Kidney glomerular epithelial cell (primary cell): Measurements from ENCODE around the gene RAB17.
"Not testable (repeated sequence)": the region's sequence is repeated elsewhere in the genome, so short reads cannot be mapped to it uniquely, and the experiment has no call there.

Source experiments
- DNase-seq: peaks from one replicate; lab custom pipeline; 2025; lab: John Stamatoyannopoulos, UW

The RAB17 gene

DNA sequence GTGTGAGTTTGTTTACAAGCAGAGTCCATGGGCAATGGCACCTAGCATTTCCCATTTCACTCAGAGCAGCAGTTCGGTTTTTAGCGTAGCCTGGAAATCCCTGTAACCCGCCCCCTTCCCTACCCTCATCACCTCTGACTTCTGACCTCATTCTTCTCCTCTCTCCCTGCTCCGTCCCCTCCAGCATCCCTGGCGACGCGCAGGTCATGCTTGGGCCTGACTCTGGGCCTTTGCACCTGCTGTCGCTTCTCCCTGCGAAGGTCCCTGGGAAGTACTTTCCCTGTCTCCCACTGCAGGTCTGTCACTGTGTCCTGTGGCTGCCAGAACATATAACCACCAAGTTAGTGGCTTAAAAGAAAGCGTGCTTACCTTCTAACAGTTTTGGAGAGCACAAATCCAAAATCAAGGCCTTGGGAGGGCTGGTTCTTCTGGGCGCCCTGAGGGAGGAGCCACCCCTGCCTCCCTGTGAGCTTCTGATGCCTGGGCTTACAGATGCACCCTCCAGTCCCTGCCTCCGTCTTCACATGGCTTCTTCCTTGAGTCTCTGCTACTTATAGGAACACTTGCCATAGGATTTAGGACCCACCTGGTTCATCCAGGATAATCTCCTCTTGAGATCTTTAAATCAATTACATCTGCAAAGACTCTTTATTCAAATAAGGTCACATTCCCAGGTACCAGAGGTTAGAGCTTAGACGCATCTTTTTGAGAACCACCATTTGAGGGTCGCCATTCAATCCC is 8.1 kb upstream of the RAB17 start:
- DNase-seq = no peak

DNA sequence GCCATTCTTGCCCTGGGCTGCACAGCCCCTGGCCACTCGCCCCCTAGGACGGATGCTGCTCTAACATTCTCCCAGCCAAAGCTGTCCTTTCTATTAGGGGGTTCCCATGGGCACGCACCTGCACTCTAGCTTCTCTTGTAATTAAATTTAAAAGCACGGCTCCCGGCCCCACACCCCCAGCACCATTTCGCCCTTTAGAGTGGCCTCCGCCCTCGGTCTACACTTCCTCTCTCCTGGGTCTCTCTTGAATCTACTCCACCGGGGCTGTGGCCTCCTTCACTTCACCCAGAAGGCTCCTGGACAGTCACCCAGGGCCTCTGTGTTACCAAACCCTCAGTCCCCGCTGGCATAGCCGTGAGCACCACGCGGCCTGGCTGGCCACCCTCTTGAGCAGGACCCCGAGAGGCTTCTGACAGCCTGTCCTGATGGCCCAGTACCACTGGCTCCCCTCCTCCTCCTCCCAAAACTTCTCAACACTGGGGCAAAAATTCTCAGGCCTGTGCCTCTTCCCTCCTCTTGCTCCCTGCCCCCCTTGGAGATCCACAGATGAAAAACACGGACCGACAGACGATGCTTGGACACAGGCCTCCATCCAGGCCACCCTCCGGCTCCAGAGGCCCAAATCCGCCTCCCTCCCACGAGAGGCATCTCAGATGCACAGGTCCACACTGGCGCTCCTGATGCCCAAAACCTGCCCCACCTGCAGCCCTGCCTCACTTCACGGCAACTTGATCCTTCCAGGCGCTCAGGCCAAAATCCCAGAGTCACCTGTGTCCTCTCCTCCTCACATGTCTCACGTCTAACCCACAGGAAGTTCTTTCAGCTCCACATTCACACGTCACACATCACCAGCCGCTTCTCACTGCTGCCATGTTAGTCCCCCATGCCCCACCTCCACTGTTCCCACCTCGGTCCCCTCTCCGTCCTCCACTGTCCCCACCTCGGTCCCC is 6.9 kb upstream of the RAB17 start:
- no peak for DNase-seq

DNA sequence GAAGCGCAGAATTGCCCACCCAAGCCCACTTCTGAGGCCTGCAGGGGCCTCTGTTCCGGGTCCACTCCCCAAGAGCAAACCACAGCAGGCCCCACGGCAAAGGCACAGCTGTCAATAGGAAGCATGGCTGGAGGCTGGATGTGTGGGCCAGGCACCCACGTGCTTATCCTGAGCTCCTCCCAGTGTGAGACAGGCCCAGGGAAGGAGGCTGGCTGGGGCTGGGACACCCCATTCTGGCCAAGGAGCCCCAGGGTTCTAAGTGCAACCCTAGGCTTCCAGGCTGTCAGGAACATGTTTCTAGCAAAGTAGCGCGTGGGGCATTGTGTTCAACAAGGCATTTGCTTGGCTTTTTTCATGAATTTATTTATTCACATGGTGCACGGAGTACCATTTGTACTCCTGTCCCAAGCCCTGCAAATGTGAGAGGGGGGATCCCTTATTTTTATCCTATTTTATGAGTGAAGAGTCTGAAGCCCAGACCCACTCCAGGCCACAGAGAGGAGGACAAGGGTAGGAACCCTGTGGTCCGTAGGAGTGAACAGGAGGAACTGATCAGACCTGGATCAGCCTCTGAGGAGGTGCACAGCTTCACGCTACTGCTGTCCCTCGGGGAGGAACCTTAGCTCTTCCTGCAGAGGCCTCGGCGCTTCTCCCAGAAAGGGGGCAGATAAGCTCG is 6.1 kb upstream of the RAB17 start:
- DNase-seq = no peak

DNA sequence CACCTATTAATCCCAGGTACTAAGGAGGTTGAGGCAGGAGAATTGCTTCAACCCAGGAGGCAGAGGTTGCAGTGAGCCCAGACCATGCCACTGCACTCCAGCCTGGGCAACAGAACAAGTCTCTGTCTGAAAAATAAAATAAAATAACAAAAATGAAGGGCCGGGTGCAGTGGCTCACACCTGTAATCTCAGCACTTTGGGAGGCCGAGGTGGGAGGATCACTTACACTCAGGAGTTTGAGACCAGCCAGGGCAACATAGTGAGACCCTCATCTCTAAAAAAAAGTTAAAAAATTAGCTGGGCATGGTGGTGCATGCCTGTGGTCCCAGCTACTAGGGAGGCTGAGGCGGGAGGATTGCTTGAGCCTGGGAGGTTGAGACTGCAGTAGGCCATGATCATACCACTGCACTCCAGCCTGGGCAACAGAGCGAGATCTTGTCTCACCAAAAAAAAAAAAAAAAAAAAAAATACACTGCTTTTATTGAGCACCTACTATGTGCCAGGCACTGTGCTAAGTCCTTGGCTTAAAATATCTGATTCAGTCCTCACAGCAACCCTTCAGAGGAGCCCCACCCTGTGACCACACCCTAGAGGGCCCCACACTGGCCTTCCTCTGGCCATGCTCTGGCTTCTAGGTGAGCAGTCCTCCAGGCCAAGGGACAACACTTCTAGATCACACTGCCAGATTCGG is 5.4 kb upstream of the RAB17 start:
- not testable (repeated sequence) for DNase-seq

GRCh38 chr2:237594514-237594871 is 4.0 kb upstream of the RAB17 start:
- no peak for DNase-seq

DNA sequence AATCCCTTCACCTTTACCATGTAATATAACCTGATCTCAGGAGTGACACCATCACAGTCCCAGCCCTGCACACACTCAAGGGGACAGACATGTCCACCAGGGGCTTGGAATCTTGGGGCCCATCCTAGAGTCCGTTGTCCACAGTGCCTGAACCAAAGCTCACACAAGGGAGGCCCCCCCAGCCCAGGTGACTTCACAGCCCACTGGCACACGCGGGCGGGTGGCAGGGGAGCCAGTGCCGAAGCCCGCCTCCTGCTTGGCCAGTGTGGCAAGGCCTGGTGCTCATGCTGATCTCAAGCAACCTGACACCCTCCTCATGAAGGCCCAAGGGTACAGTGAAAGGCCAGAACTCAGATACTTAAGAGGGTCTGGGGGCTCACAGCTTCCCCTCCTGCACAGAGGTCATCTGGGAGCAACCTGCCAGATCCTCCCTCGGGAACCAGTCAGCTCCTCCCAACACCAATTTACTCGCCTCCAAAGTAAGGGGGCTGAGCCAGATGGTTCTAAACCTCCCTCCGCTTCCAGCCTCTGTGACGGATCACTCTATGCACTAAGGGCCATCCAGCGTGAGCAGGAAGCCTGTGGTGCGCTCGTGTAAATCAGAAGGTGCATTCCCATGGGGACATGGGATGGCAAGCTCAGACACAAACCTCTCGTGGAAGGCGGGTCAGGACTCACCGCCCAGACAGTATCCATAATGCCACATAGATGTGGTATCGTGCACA is 3.2 kb upstream of the RAB17 start:
- DNase-seq = no peak

- no peak for DNase-seq
Observed at GRCh38 chr2:237593036-237593435, 2.5 kb upstream of the RAB17 start.

GRCh38 chr2:237592425-237592980 is 2.0 kb upstream of the RAB17 start:
- DNase-seq = no peak

GRCh38 chr2:237591141-237591881 is 777 bp upstream of the RAB17 start:
- no peak for DNase-seq

GRCh38 chr2:237588044-237588696 is 2.4 kb downstream of the RAB17 start:
- DNase-seq = no peak

- DNase-seq = no peak
Observed at GRCh38 chr2:237585590-237586221, 4.8 kb downstream of the RAB17 start.

DNA sequence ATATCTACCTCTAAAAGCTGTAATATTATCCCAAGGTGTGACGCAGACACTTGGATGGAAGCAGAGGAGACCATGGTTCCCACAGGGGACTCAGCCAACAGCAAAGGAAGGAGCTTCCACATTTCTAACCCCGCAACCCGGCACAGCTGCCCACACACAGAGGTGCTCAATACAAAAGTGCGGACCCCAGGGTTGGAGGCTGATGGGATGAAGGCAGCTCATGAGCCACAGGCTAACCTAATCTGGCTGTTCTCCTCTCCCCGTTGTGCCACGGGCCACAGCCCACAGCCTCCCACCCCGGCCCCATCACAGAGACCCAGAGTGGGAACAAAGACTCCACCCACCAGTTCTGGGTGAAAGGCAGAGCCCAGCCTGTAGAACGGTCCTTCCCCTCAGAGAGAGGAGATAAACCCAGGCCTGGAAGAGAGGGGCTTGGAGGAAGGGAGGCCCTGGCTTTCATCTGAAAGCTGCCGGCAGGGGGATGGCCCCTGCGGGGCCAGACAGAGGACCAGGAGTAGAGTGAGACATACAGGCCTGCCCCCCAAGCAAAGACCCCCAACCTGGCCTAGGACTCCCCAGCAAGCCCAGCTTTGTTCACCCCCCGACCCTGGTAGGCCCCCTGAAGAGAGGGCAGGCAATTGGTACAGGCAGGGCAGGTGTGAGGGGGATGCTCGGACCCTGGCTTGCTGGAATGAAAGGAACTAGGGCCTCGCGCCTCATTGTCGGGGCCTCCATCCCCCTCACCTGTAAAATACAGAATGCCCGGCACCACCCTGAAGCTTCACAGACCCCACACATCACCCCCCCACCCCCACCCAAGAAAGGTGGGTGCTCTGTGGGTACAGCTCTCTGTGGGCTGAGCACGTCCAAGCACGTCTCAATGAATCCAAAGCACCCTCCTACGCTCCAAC is 6.9 kb downstream of the RAB17 start:
- no peak for DNase-seq

- peak; percentile 46 for DNase-seq
Observed at GRCh38 chr2:237581751-237582746, 8.5 kb downstream of the RAB17 start.

DNA sequence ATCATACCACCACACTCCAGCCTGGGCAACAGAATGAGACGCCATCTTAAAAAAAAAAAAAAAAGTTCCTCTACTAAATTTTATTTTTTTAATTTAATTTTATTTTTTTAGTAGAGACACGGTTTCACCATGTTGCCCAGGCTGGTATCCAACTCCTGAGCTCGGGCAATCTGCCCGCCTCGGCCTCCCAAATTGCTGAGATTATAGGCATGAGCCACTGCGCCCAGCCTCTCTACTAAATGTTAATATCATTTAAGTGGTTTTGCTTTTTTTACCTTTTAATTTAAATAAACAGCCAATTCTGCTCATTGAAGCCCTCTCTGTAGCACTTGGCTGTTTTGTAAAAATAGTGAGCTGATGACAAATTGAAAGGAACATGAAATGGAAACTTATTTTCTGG is 9.2 kb downstream of the RAB17 start:
- DNase-seq = no peak

DNA sequence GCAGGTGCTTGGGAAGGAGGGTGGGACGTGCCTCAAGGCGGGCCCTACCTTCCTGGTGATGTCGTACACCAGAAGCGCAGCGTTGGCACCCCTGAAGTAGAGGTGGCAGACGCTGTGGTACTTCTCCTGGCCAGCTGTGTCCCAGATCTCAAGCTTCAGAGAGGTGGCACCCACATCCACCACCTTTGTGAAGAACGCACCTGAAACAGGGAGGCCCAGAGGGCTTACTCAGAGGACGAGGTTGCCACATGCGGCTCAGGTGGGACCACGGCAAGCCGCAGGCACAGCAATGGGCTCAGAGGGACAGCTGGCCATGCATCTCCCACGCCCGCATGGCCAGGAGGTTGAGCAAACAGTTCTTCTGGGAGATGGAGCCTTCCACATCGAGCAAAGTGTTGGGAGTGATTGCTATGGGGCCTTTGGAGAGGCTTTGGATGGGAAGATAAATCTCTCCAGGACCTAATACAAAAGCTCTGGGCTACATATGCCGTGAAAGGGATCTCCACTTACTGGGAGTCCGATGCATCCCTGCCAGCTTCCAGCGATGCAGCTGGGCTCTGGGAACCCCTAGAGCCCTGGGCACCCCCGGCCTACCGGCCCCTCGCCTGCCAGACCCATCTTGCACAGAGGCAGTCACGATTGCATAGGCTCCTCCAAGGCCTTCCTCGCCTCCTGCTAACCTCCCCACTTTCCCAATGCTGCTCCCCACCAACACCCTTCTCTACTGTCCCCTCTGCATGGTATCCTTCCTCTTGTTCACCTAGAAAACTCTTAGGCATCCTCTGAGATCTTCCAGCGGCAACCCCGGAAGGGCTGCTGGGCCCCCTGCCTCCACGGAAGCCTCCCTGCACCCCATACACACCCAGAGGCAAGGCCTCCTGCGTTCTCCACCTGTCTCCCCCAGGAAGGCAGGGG is 12.3 kb downstream of the RAB17 start:
- DNase-seq = no peak

DNA sequence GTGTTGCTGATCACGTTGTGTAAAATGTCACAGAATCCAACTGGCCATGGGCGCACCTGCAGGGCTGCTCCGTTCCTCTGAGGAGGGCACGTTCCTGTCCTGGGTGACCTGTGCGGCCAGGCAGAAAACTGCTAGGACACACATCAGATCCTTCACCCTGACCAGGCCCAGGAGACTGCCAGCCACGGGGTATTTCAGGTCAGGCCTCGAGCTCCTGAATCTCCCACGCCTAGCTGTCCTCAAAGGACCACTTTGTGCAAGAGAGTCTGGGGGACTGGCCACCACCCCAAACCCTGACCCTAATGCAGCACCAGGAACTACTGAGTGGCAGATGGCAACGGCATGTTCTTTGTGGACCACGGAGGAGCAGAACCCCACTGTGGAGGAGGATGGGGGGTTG is 13.1 kb downstream of the RAB17 start:
- no peak for DNase-seq
